Measurements from ENCODE around the gene LORICRIN.
"Not testable (repeated sequence)": the region's sequence is repeated elsewhere in the genome, so short reads cannot be mapped to it uniquely, and the experiment has no call there.

The LORICRIN gene

GRCh38 chr1:153259387-153259786 lies at the start of gene LORICRIN:
LORICRIN (plus strand) TSS chr1:153259687; CDS start chr1:153260950, 1,263 bp downstream.
- no peak for DNase-seq (ENCODE audit: low read depth, low spot score)

GRCh38 chr1:153210206-153210605 lies 49.3 kb upstream of the LORICRIN start:
- DNase-seq (ENCODE audit: low read depth, low spot score): no peak

- DNase-seq (ENCODE audit: low read depth, low spot score): no peak
Measured at GRCh38 chr1:153212201-153212600, 47.3 kb upstream of the LORICRIN start.

- DNase-seq (ENCODE audit: low read depth, low spot score): no peak
Measured at GRCh38 chr1:153213519-153213918, 46.0 kb upstream of the LORICRIN start.

GRCh38 chr1:153217212-153217611 lies 42.3 kb upstream of the LORICRIN start, which contains the start of gene PRR9:
PRR9 (plus strand) TSS chr1:153217584; CDS start chr1:153218145, 561 bp downstream.
- DNase-seq (ENCODE audit: low read depth, low spot score): no peak

- DNase-seq (ENCODE audit: low read depth, low spot score): no peak
Measured at GRCh38 chr1:153217744-153218416, 41.6 kb upstream of the LORICRIN start.

- DNase-seq (ENCODE audit: low read depth, low spot score): no peak
Measured at GRCh38 chr1:153220606-153221303, 38.7 kb upstream of the LORICRIN start.

- peak; percentile 65 for DNase-seq (ENCODE audit: low read depth, low spot score)
Measured at GRCh38 chr1:153223040-153223891, 36.2 kb upstream of the LORICRIN start.

- DNase-seq (ENCODE audit: low read depth, low spot score): no peak
Measured at GRCh38 chr1:153227810-153228209, 31.7 kb upstream of the LORICRIN start.

GRCh38 chr1:153228491-153228890 lies 31.0 kb upstream of the LORICRIN start:
- no peak for DNase-seq (ENCODE audit: low read depth, low spot score)

- not testable (repeated sequence) for DNase-seq (ENCODE audit: low read depth, low spot score)
Measured at GRCh38 chr1:153229076-153229829, 30.2 kb upstream of the LORICRIN start.

- no peak for DNase-seq (ENCODE audit: low read depth, low spot score)
Measured at GRCh38 chr1:153231363-153231762, 28.1 kb upstream of the LORICRIN start.

GRCh38 chr1:153231785-153232184 lies 27.7 kb upstream of the LORICRIN start:
- no peak for DNase-seq (ENCODE audit: low read depth, low spot score)

- DNase-seq (ENCODE audit: low read depth, low spot score): no peak
Measured at GRCh38 chr1:153232553-153232952, 26.9 kb upstream of the LORICRIN start.

GRCh38 chr1:153233448-153233847 lies 26.0 kb upstream of the LORICRIN start:
- DNase-seq (ENCODE audit: low read depth, low spot score): no peak

- no peak for DNase-seq (ENCODE audit: low read depth, low spot score)
Measured at GRCh38 chr1:153238527-153238926, 21.0 kb upstream of the LORICRIN start.

GRCh38 chr1:153242160-153242559 lies 17.3 kb upstream of the LORICRIN start:
- DNase-seq (ENCODE audit: low read depth, low spot score): no peak

- no peak for DNase-seq (ENCODE audit: low read depth, low spot score)
Measured at GRCh38 chr1:153245466-153245865, 14.0 kb upstream of the LORICRIN start.

GRCh38 chr1:153246018-153246417 lies 13.5 kb upstream of the LORICRIN start:
- no peak for DNase-seq (ENCODE audit: low read depth, low spot score)

- no peak for DNase-seq (ENCODE audit: low read depth, low spot score)
Measured at GRCh38 chr1:153246825-153247224, 12.7 kb upstream of the LORICRIN start.

GRCh38 chr1:153248176-153248879 lies 11.2 kb upstream of the LORICRIN start:
- DNase-seq (ENCODE audit: low read depth, low spot score): no peak

Measured in astrocyte of the hippocampus (primary cell).